MM.1S (cell line): ENCODE results near the gene SYT1.

Experiments used
- DNase-seq: peaks from one replicate; pipeline ENCODE4 v3.0.0-alpha.2; 2015
- H2AFZ ChIP-seq: fragments of 300-600 bp; sonication (generic); 2 replicates; pipeline ENCODE4 v1.6.0; 2016; ENCODE audit warnings: antibody characterized with exemption, low read length
- H3F3A ChIP-seq: fragments of 300-600 bp; sonication (generic); 2 replicates; pipeline ENCODE4 v1.6.1; 2016; ENCODE audit warnings: mild to moderate bottlenecking, antibody characterized with exemption, low read length, moderate library complexity, mixed read lengths; ENCODE audit not compliant: insufficient read depth
- H3K27ac ChIP-seq: fragments of 300-600 bp; sonication (generic); 2 replicates; pipeline ENCODE4 v1.5.1; 2016; ENCODE audit warnings: mild to moderate bottlenecking, low read length
- H3K27me3 ChIP-seq: fragments of 300-600 bp; sonication (generic); replicated peaks from 2 replicates; pipeline ENCODE4 v1.6.0; 2016; ENCODE audit warnings: low read length; ENCODE audit not compliant: insufficient read depth
- H3K36me3 ChIP-seq: fragments of 300-600 bp; sonication (generic); replicated peaks from 2 replicates; pipeline ENCODE4 v1.6.1; 2016; ENCODE audit warnings: mild to moderate bottlenecking, low read length, mixed read lengths; ENCODE audit not compliant: insufficient read depth
- H3K4me1 ChIP-seq: fragments of 300-600 bp; sonication (generic); 2 replicates; pipeline ENCODE4 v1.6.1; 2016; ENCODE audit warnings: low read length, mixed read lengths
- H3K4me2 ChIP-seq: fragments of 300-600 bp; sonication (generic); 2 replicates; pipeline ENCODE4 v1.6.0; 2016; ENCODE audit warnings: low read depth, low read length
- H3K4me3 ChIP-seq: fragments of 300-600 bp; sonication (generic); 2 replicates; pipeline ENCODE4 v1.5.1; 2016; ENCODE audit warnings: low read length, mixed read lengths
- H3K79me2 ChIP-seq: fragments of 300-600 bp; sonication (generic); 2 replicates; pipeline ENCODE4 v1.6.1; 2016; ENCODE audit warnings: mixed run types, low read length, mixed read lengths
- H3K9ac ChIP-seq: fragments of 300-600 bp; sonication (generic); 2 replicates; pipeline ENCODE4 v1.6.1; 2016; ENCODE audit warnings: low read length, mixed read lengths
- H3K9me2 ChIP-seq: fragments of 300-600 bp; sonication (generic); replicated peaks from 2 replicates; pipeline ENCODE4 v1.6.1; 2016; ENCODE audit warnings: mild to moderate bottlenecking, low read length, mixed read lengths; ENCODE audit not compliant: insufficient read depth
- H3K9me3 ChIP-seq: fragments of 300-600 bp; sonication (generic); replicated peaks from 2 replicates; pipeline ENCODE4 v1.6.1; 2016; ENCODE audit warnings: mild to moderate bottlenecking, low read length, mixed read lengths; ENCODE audit not compliant: insufficient read depth
- H4K20me1 ChIP-seq: fragments of 300-600 bp; sonication (generic); 2 replicates; pipeline ENCODE4 v1.6.1; 2016; ENCODE audit warnings: mild to moderate bottlenecking, low read length, moderate library complexity, mixed read lengths; ENCODE audit not compliant: insufficient read depth
- CTCF ChIP-seq: fragments of 300-600 bp; sonication (generic); IDR thresholded peaks from 2 replicates; pipeline ENCODE4 v1.5.1; 2016; ENCODE audit warnings: antibody characterized with exemption, low read length, mixed read lengths
- EZH2 ChIP-seq: fragments of 300-600 bp; sonication (generic); optimal IDR thresholded peaks from 2 replicates; pipeline ENCODE3; 2017; ENCODE audit warnings: low read depth, mild to moderate bottlenecking, antibody characterized with exemption, low read length, mixed read lengths
- EZH2phosphoT487 ChIP-seq: fragments of 300-600 bp; sonication (generic); IDR thresholded peaks from 2 replicates; pipeline ENCODE4 v1.6.1; 2018; ENCODE audit warnings: antibody characterized with exemption, low read length

Gene SYT1

DNA sequence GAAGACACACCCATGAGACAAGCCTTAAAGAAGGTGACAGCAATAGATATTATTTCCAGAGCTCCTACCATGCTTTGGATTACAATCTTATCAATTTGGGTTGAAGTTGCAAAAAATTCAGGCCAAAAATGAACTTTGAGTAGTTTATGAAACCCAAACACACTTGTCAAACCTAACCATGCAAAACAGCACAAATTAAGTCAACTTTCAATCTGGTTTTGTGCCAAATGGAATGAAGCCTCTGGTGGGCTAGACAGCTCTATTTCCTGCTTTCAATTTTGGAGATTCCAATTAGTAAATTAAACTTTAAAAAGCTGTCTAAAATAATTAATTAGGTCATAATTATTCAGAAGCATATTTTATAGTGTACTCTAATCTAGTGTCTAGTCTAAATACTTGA is 203.4 kb downstream of the SYT1 start:
- no peaks in the 10 kb centered on the region for H3K79me2 ChIP-seq
- H3K4me2 ChIP-seq, result peak overlapping the region; percentile 12; the same call in 1 of the 2 replicates
- H3F3A ChIP-seq, result peaks cover 13% of the 10 kb centered on the region
- H3K4me3 ChIP-seq, result no peak overlapping the region
- H3K4me1 ChIP-seq, result peaks cover 60% of the 10 kb centered on the region
- H3K27me3 ChIP-seq, result no peaks in the 10 kb centered on the region
- no peaks in the 10 kb centered on the region for H4K20me1 ChIP-seq
- H3K36me3 ChIP-seq, result no peaks in the 10 kb centered on the region
- no peaks in the 10 kb centered on the region for H3K9me2 ChIP-seq
- no peak overlapping the region for H2AFZ ChIP-seq
- peak overlapping the region; percentile 93; the same call in 1 of the 2 replicates for H3K27ac ChIP-seq
- no peak for DNase-seq
- no peak overlapping the region for H3K9ac ChIP-seq
- TF ChIP-seq EZH2phosphoT487, result no peak
- TF ChIP-seq EZH2, result no peak
- no peak for TF ChIP-seq CTCF
- H3K9me3 ChIP-seq, result no peaks in the 10 kb centered on the region

GRCh38 chr12:79069009-79069408 is 204.4 kb downstream of the SYT1 start:
- Histone ChIP-seq H3K4me1 (peaks cover 56% of the 10 kb centered on the region), H3K9me2 (no peaks in the 10 kb centered on the region), H3K4me3 (peak overlapping the region; percentile 19; the same call in 1 of the 2 replicates), H4K20me1 (no peaks in the 10 kb centered on the region), H3F3A (peaks cover 13% of the 10 kb centered on the region), H3K27ac (peak overlapping the region; percentile 93), H3K79me2 (no peaks in the 10 kb centered on the region), H3K9me3 (no peaks in the 10 kb centered on the region), H3K36me3 (no peaks in the 10 kb centered on the region), H3K4me2 (peak overlapping the region; percentile 77), H3K27me3 (no peaks in the 10 kb centered on the region), H2AFZ (0 out of 2 replicates have a peak overlapping the region, but pooled peaks have one; percentile 19), H3K9ac (peak overlapping the region; percentile 31; the same call in 1 of the 2 replicates)
- no peak for TF ChIP-seq EZH2
- TF ChIP-seq CTCF, result no peak
- no peak for TF ChIP-seq EZH2phosphoT487
- DNase-seq, result peak; percentile 87

DNA sequence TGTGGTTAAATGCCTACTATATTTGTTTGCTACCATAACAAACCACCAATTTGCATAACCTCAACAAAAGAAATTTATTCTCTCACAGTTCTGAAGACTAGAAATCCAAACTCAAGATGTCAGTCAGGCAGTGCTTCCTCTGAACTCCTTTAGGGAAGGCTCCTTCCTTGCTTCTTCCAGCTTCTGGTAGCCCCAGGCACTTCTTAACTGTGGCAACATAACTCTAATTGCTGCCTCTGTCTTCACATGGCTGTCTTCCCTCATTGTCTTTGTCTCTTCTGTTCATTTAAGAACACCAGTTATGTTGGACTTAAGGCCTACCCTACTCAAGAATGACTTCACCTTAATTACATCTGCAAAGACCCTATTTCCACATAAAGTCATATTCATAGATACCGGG is 206.9 kb downstream of the SYT1 start:
- Histone ChIP-seq H3K4me1 (peaks cover 49% of the 10 kb centered on the region), H2AFZ (peak overlapping the region; percentile 72), H3F3A (peaks cover 13% of the 10 kb centered on the region), H3K27me3 (no peaks in the 10 kb centered on the region), H3K79me2 (no peaks in the 10 kb centered on the region), H3K36me3 (no peaks in the 10 kb centered on the region), H3K9me2 (no peaks in the 10 kb centered on the region), H4K20me1 (no peaks in the 10 kb centered on the region), H3K9me3 (no peaks in the 10 kb centered on the region), H3K4me3 (no peak overlapping the region), H3K4me2 (peak overlapping the region; percentile 71), H3K9ac (no peak overlapping the region), H3K27ac (peak overlapping the region; percentile 33; the same call in 1 of the 2 replicates)
- TF ChIP-seq EZH2, result no peak
- TF ChIP-seq EZH2phosphoT487, result no peak
- TF ChIP-seq CTCF, result no peak
- DNase-seq, result peak; percentile 39
